Heart left ventricle (tissue), 13 donors: ENCODE results near the gene SMOC2.

Experiments used
- CTCF ChIP-seq, 12 donors: fragments of 200-600 bp; sonication (generic) in 4 of 12; IDR thresholded peaks; one replicate each; pipeline versions ENCODE4 v1.5.0 to v1.8.0; 2018 to 2022; ENCODE audit warnings: antibody characterized with exemption in 12 of 12, mild to moderate bottlenecking in 5 of 12
- POLR2A ChIP-seq, 2 donors: fragments of 450-650 bp; IDR thresholded peaks; one replicate each; pipeline ENCODE4 v1.6.1; 2017; ENCODE audit warnings: antibody characterized with exemption in 2 of 2, mild to moderate bottlenecking in 2 of 2, moderate library complexity in 2 of 2
- donor health status: ischemic (EF 13 %, LVEDD 7.1; RV severe dilation, severe dysfunction).
- donor health status: DM: no; HTN: yes; CAD: no.
- donor health status: DM: no; HTN: no; CAD: no.
- donor health status: ischemic (EF 25% LVEDD 6.9; RV normal size, moderate dysfunction).
- donor health status: ischemic (EF 25% LVEDD 5.7; RV mildly dilated, moderate dysfunction).
- donor health status: ischemic (EF 35%, LVEDD 5.7; RV mildly dilated, moderate dysfunction).
- donor health status: nonischemic (EF 11% LVEDD 7.7; RV severe dilation, severe dysfunction).
- donor health status: DM: yes; HTN: yes; CAD: no.
- donor health status: PGD.
- donor health status: ischemic (EF 29% LVEDD 5.4; RV normal size, mild dysfunction).
- donor health status: nonischemic (EF 23%, LVEDD 6.1; RV moderate dilation, normal function).

- TF ChIP-seq CTCF (IDR thresholded peaks at IDR 0.05) = no peak
- TF ChIP-seq POLR2A (IDR thresholded peaks at IDR 0.05) = no peak
Observed at GRCh38 chr6:168583126-168583525, 142.1 kb downstream of the SMOC2 start.
